IPS-15b (cell line): ENCODE data around the gene PSMD9.
"Not testable (repeated sequence)": the region's sequence is repeated elsewhere in the genome, so short reads cannot be mapped to it uniquely, and the experiment has no call there.

Experiments
- H3K27me3 ChIP-seq: one replicate; pipeline ENCODE4 v1.6.1; 2013; ENCODE audit warnings: low read length; ENCODE audit not compliant: control insufficient read depth, insufficient read depth
- H3K36me3 ChIP-seq: one replicate; pipeline ENCODE4 v1.6.1; 2013; ENCODE audit warnings: low read length; ENCODE audit not compliant: control insufficient read depth, insufficient read depth
- H3K4me1 ChIP-seq: one replicate; pipeline ENCODE4 v1.6.1; 2013; ENCODE audit warnings: mild to moderate bottlenecking, low read length; ENCODE audit not compliant: control insufficient read depth, insufficient read depth
- H3K4me3 ChIP-seq: one replicate; pipeline ENCODE4 v1.5.1; 2013; ENCODE audit warnings: low read depth, low read length
- H3K9ac ChIP-seq: one replicate; pipeline ENCODE4 v1.6.1; 2013; ENCODE audit warnings: low read depth, mild to moderate bottlenecking, low read length
- H3K9me3 ChIP-seq: one replicate; pipeline ENCODE4 v1.6.1; 2013; ENCODE audit warnings: mild to moderate bottlenecking, low read length; ENCODE audit not compliant: control insufficient read depth, insufficient read depth

PSMD9 gene

GRCh38 chr12:121908702-121909101 is 20.1 kb downstream of the PSMD9 start:
- no peaks in the 10 kb centered on the region for H3K4me1 ChIP-seq
- no peaks in the 10 kb centered on the region for H3K36me3 ChIP-seq
- no peak overlapping the region for H3K9ac ChIP-seq
- no peak overlapping the region for H3K4me3 ChIP-seq
- H3K27me3 ChIP-seq, result no peaks in the 10 kb centered on the region
- H3K9me3 ChIP-seq, result no peaks in the 10 kb centered on the region

- H3K36me3 ChIP-seq, result peaks cover 3% of the 10 kb centered on the region
- H3K4me3 ChIP-seq, result no peak overlapping the region
Measured at GRCh38 chr12:121911824-121912585, 23.4 kb downstream of the PSMD9 start.

GRCh38 chr12:121915841-121916321 is 27.3 kb downstream of the PSMD9 start:
- Histone ChIP-seq H3K36me3 (peaks cover 3% of the 10 kb centered on the region), H3K4me3 (no peak overlapping the region), H3K4me1 (no peaks in the 10 kb centered on the region), H3K9ac (no peak overlapping the region), H3K9me3 (no peaks in the 10 kb centered on the region), H3K27me3 (no peaks in the 10 kb centered on the region)

More at GRCh38 chr12:121911824-121912585, 23.4 kb downstream of the PSMD9 start:
- Histone ChIP-seq H3K9me3 (no peaks in the 10 kb centered on the region), H3K9ac (no peak overlapping the region), H3K27me3 (no peaks in the 10 kb centered on the region), H3K4me1 (no peaks in the 10 kb centered on the region)

GRCh38 chr12:121916719-121917118 is 28.1 kb downstream of the PSMD9 start:
- Histone ChIP-seq H3K9ac (no peak overlapping the region), H3K9me3 (no peaks in the 10 kb centered on the region), H3K36me3 (peaks cover 3% of the 10 kb centered on the region), H3K4me1 (no peaks in the 10 kb centered on the region), H3K4me3 (no peak overlapping the region), H3K27me3 (no peaks in the 10 kb centered on the region)

GRCh38 chr12:121917950-121918678 is 29.5 kb downstream of the PSMD9 start, which contains the start of gene CFAP251:
TSS of gene CFAP251 (plus strand) at chr12:121918592. CDS start at chr12:121921306, 2,714 bp downstream.
- no peak within 1 kb of the TSS for H3K9ac ChIP-seq
- no peaks in the 10 kb centered on the region for H3K27me3 ChIP-seq
- H3K4me1 ChIP-seq, result no peaks in the 10 kb centered on the region
- H3K4me3 ChIP-seq, result peak within 1 kb of the TSS; percentile 39
- no peaks in the 10 kb centered on the region for H3K9me3 ChIP-seq
- H3K36me3 ChIP-seq, result peaks cover 3% of the 10 kb centered on the region

- Histone ChIP-seq H3K9ac (no peak overlapping the region), H3K4me3 (peak overlapping the region; percentile 39), H3K9me3 (no peaks in the 10 kb centered on the region), H3K36me3 (peaks cover 3% of the 10 kb centered on the region), H3K27me3 (no peaks in the 10 kb centered on the region), H3K4me1 (no peaks in the 10 kb centered on the region)
Measured at GRCh38 chr12:121918679-121919038, 30.1 kb downstream of the PSMD9 start.

GRCh38 chr12:121921066-121921465 is 32.5 kb downstream of the PSMD9 start:
- Histone ChIP-seq H3K27me3 (no peaks in the 10 kb centered on the region), H3K36me3 (no peaks in the 10 kb centered on the region), H3K4me3 (no peak overlapping the region), H3K9me3 (no peaks in the 10 kb centered on the region), H3K9ac (no peak overlapping the region), H3K4me1 (peaks cover 4% of the 10 kb centered on the region)

GRCh38 chr12:121925358-121925695 is 36.7 kb downstream of the PSMD9 start:
- no peaks in the 10 kb centered on the region for H3K9me3 ChIP-seq
- no peaks in the 10 kb centered on the region for H3K36me3 ChIP-seq
- no peaks in the 10 kb centered on the region for H3K27me3 ChIP-seq
- peaks cover 9% of the 10 kb centered on the region for H3K4me1 ChIP-seq
- H3K4me3 ChIP-seq, result no peak overlapping the region
- no peak overlapping the region for H3K9ac ChIP-seq

GRCh38 chr12:121926874-121927706 is 38.5 kb downstream of the PSMD9 start:
- Histone ChIP-seq H3K9ac (no peak overlapping the region), H3K27me3 (no peaks in the 10 kb centered on the region), H3K4me1 (peaks cover 9% of the 10 kb centered on the region), H3K9me3 (no peaks in the 10 kb centered on the region), H3K4me3 (no peak overlapping the region), H3K36me3 (no peaks in the 10 kb centered on the region)

GRCh38 chr12:121927813-121928212 is 39.2 kb downstream of the PSMD9 start:
- Histone ChIP-seq H3K27me3 (no peaks in the 10 kb centered on the region), H3K4me1 (peaks cover 9% of the 10 kb centered on the region), H3K9me3 (no peaks in the 10 kb centered on the region), H3K36me3 (no peaks in the 10 kb centered on the region), H3K4me3 (no peak overlapping the region), H3K9ac (no peak overlapping the region)

GRCh38 chr12:121929545-121929944 is 41.0 kb downstream of the PSMD9 start:
- not testable (repeated sequence) for H3K27me3 ChIP-seq, H3K36me3 ChIP-seq, H3K4me3 ChIP-seq, H3K9ac ChIP-seq, H3K9me3 ChIP-seq
- H3K4me1 ChIP-seq, result peaks cover 12% of the 10 kb centered on the region
